ENCODE data around the gene CHCHD3. TPM values are rescaled to one million over a fixed set of nuclear protein-coding genes. Genes with fewer than 3 reads are reported as not detected.

Gene CHCHD3
- total and polyA plus RNA-seq, 2 donors, result 22.5 to 56.6 TPM

GRCh38 chr7:133115596-133115995 is 33.7 kb upstream of the CHCHD3 start:
- no peaks in the 10 kb centered on the region for H3K36me3 ChIP-seq (ENCODE audit: control insufficient read depth in 2 of 2, insufficient read depth in 2 of 2, low read length in 1 of 2)
- no peaks in the 10 kb centered on the region for H3K4me1 ChIP-seq (ENCODE audit: control insufficient read depth in 2 of 2, insufficient read depth in 2 of 2, low read length in 2 of 2)
- no peak for DNase-seq (ENCODE audit: low read depth in 6 of 9, low spot score in 9 of 9)
- H3K27me3 ChIP-seq (ENCODE audit: control insufficient read depth in 2 of 2, insufficient read depth in 1 of 2, low read length in 1 of 2), result no peaks in the 10 kb centered on the region
- no peak overlapping the region for H3K27ac ChIP-seq (ENCODE audit: low read depth in 1 of 2, low read length in 1 of 2)
- WGBS, result 58% methylated on average over 3 of the region's 3 CpGs
- H3K4me3 ChIP-seq (ENCODE audit: low read length in 2 of 2), result no peak overlapping the region
- no peaks in the 10 kb centered on the region for H3K9me3 ChIP-seq (ENCODE audit: control insufficient read depth in 2 of 2, insufficient read depth in 1 of 2, low read length in 1 of 2)

- Histone ChIP-seq H3K4me3 (ENCODE audit: low read length in 2 of 2) (no peak overlapping the region), H3K4me1 (ENCODE audit: control insufficient read depth in 2 of 2, insufficient read depth in 2 of 2, low read length in 2 of 2) (no peaks in the 10 kb centered on the region), H3K36me3 (ENCODE audit: control insufficient read depth in 2 of 2, insufficient read depth in 2 of 2, low read length in 1 of 2) (no peaks in the 10 kb centered on the region), H3K27ac (ENCODE audit: low read depth in 1 of 2, low read length in 1 of 2) (no peak overlapping the region), H3K27me3 (ENCODE audit: control insufficient read depth in 2 of 2, insufficient read depth in 1 of 2, low read length in 1 of 2) (no peaks in the 10 kb centered on the region), H3K9me3 (ENCODE audit: control insufficient read depth in 2 of 2, insufficient read depth in 1 of 2, low read length in 1 of 2) (no peaks in the 10 kb centered on the region)
- WGBS, result 93% methylated on average over 1 of the region's 1 CpG
- DNase-seq (ENCODE audit: low read depth in 6 of 9, low spot score in 9 of 9), result no peak
Observed at GRCh38 chr7:133114519-133114918, 32.6 kb upstream of the CHCHD3 start.

- H3K27me3 ChIP-seq (ENCODE audit: control insufficient read depth in 2 of 2, insufficient read depth in 1 of 2, low read length in 1 of 2), result no peaks in the 10 kb centered on the region
- 95% methylated on average over 2 of the region's 2 CpGs for WGBS
- H3K27ac ChIP-seq (ENCODE audit: low read depth in 1 of 2, low read length in 1 of 2), result no peak overlapping the region
Observed at GRCh38 chr7:133112976-133113375, 31.1 kb upstream of the CHCHD3 start.

GRCh38 chr7:133112335-133112734 is 30.4 kb upstream of the CHCHD3 start:
- no peaks in the 10 kb centered on the region for H3K36me3 ChIP-seq (ENCODE audit: control insufficient read depth in 2 of 2, insufficient read depth in 2 of 2, low read length in 1 of 2)
- 95% methylated on average over 3 of the region's 3 CpGs for WGBS
- no peak overlapping the region for H3K4me3 ChIP-seq (ENCODE audit: low read length in 2 of 2)
- no peak overlapping the region for H3K27ac ChIP-seq (ENCODE audit: low read depth in 1 of 2, low read length in 1 of 2)
- DNase-seq (ENCODE audit: low read depth in 6 of 9, low spot score in 9 of 9), result no peak
- no peaks in the 10 kb centered on the region for H3K4me1 ChIP-seq (ENCODE audit: control insufficient read depth in 2 of 2, insufficient read depth in 2 of 2, low read length in 2 of 2)
- H3K9me3 ChIP-seq (ENCODE audit: control insufficient read depth in 2 of 2, insufficient read depth in 1 of 2, low read length in 1 of 2), result no peaks in the 10 kb centered on the region
- H3K27me3 ChIP-seq (ENCODE audit: control insufficient read depth in 2 of 2, insufficient read depth in 1 of 2, low read length in 1 of 2), result no peaks in the 10 kb centered on the region

More at GRCh38 chr7:133112976-133113375, 31.1 kb upstream of the CHCHD3 start:
- H3K4me1 ChIP-seq (ENCODE audit: control insufficient read depth in 2 of 2, insufficient read depth in 2 of 2, low read length in 2 of 2), result no peaks in the 10 kb centered on the region
- H3K9me3 ChIP-seq (ENCODE audit: control insufficient read depth in 2 of 2, insufficient read depth in 1 of 2, low read length in 1 of 2), result no peaks in the 10 kb centered on the region
- no peak for DNase-seq (ENCODE audit: low read depth in 6 of 9, low spot score in 9 of 9)
- no peak overlapping the region for H3K4me3 ChIP-seq (ENCODE audit: low read length in 2 of 2)
- no peaks in the 10 kb centered on the region for H3K36me3 ChIP-seq (ENCODE audit: control insufficient read depth in 2 of 2, insufficient read depth in 2 of 2, low read length in 1 of 2)

- Histone ChIP-seq H3K36me3 (ENCODE audit: control insufficient read depth in 2 of 2, insufficient read depth in 2 of 2, low read length in 1 of 2) (no peaks in the 10 kb centered on the region), H3K27ac (ENCODE audit: low read depth in 1 of 2, low read length in 1 of 2) (no peak overlapping the region), H3K4me3 (ENCODE audit: low read length in 2 of 2) (no peak overlapping the region), H3K9me3 (ENCODE audit: control insufficient read depth in 2 of 2, insufficient read depth in 1 of 2, low read length in 1 of 2) (no peaks in the 10 kb centered on the region), H3K27me3 (ENCODE audit: control insufficient read depth in 2 of 2, insufficient read depth in 1 of 2, low read length in 1 of 2) (no peaks in the 10 kb centered on the region), H3K4me1 (ENCODE audit: control insufficient read depth in 2 of 2, insufficient read depth in 2 of 2, low read length in 2 of 2) (no peaks in the 10 kb centered on the region)
- 95% methylated on average over 4 of the region's 4 CpGs for WGBS
- no peak for DNase-seq (ENCODE audit: low read depth in 6 of 9, low spot score in 9 of 9)
Observed at GRCh38 chr7:133110312-133110711, 28.4 kb upstream of the CHCHD3 start.

DNA sequence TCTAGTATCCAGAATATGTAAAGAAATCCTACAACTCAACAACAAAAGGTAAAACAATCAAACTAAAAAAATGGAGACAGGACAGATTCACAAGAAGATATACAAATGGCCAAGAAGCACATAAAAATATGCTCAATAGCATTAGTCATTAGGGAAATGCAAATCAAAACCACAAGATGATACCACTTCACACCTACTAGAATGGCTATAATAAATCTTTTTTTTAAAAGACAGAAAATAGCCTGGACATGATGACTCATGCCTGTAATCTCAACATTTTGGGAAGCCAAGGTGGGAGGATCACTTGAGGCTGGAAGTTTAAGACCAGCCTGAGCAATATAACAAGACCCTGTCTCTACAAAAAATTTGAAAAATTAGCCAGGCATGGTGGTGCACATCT is 27.9 kb upstream of the CHCHD3 start:
- H3K36me3 ChIP-seq (ENCODE audit: control insufficient read depth in 2 of 2, insufficient read depth in 2 of 2, low read length in 1 of 2), result no peaks in the 10 kb centered on the region
- H3K4me1 ChIP-seq (ENCODE audit: control insufficient read depth in 2 of 2, insufficient read depth in 2 of 2, low read length in 2 of 2), result no peaks in the 10 kb centered on the region
- H3K4me3 ChIP-seq (ENCODE audit: low read length in 2 of 2), result no peak overlapping the region
- no peak overlapping the region for H3K27ac ChIP-seq (ENCODE audit: low read depth in 1 of 2, low read length in 1 of 2)
- H3K27me3 ChIP-seq (ENCODE audit: control insufficient read depth in 2 of 2, insufficient read depth in 1 of 2, low read length in 1 of 2), result no peaks in the 10 kb centered on the region
- no peaks in the 10 kb centered on the region for H3K9me3 ChIP-seq (ENCODE audit: control insufficient read depth in 2 of 2, insufficient read depth in 1 of 2, low read length in 1 of 2)
- DNase-seq (ENCODE audit: low read depth in 6 of 9, low spot score in 9 of 9), result no peak

- H3K27ac ChIP-seq (ENCODE audit: low read depth in 1 of 2, low read length in 1 of 2), result no peak overlapping the region
- H3K9me3 ChIP-seq (ENCODE audit: control insufficient read depth in 2 of 2, insufficient read depth in 1 of 2, low read length in 1 of 2), result no peaks in the 10 kb centered on the region
Observed at GRCh38 chr7:133108023-133108422, 26.1 kb upstream of the CHCHD3 start.

DNA sequence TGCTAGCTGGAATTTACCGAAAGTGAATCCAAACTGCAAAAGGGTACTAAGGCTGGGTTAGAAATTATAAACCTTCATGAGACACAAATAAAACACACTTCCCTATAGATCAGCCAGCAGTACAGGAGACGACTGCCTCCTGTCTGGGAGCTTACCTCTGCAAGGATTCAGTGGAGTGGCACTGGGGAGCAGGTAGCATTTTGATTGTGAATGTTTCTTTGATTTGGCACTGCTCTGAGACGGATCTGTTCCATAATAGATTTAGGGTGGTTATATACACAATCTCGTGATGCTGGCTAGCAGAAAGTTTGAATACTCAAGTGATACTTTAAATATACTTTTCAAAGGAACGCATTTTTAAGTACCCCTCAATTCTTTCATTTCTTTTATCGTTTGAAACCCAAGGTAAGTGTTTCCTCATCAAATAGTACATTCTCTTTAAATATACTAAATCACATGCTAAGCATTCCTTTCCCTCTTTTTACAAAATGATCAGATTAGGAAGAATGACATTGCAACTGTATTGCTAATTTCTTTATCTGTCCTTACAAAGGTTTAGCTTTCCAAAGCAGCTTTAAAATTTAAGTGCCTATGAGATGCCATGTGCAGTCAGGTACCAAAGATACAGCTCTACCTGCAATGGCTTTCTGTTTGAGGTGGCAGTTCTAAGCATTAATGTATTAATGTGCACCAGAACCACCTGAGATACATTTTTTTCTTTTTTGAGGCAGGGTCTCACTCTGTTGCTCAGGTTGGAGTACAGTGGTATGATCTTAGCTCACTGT is 20.6 kb upstream of the CHCHD3 start:
- H3K4me1 ChIP-seq (ENCODE audit: control insufficient read depth in 2 of 2, insufficient read depth in 2 of 2, low read length in 2 of 2), result no peaks in the 10 kb centered on the region
- DNase-seq (ENCODE audit: low read depth in 6 of 9, low spot score in 9 of 9), result no peak
- H3K27ac ChIP-seq (ENCODE audit: low read depth in 1 of 2, low read length in 1 of 2), result no peak overlapping the region
- WGBS, result 94% methylated on average over 6 of the region's 6 CpGs
- no peaks in the 10 kb centered on the region for H3K9me3 ChIP-seq (ENCODE audit: control insufficient read depth in 2 of 2, insufficient read depth in 1 of 2, low read length in 1 of 2)
- H3K27me3 ChIP-seq (ENCODE audit: control insufficient read depth in 2 of 2, insufficient read depth in 1 of 2, low read length in 1 of 2), result peaks cover 0 to 2% of the 10 kb centered on the region in 2 donors
- H3K36me3 ChIP-seq (ENCODE audit: control insufficient read depth in 2 of 2, insufficient read depth in 2 of 2, low read length in 1 of 2), result no peaks in the 10 kb centered on the region
- no peak overlapping the region for H3K4me3 ChIP-seq (ENCODE audit: low read length in 2 of 2)

More at GRCh38 chr7:133108023-133108422, 26.1 kb upstream of the CHCHD3 start:
- no peaks in the 10 kb centered on the region for H3K36me3 ChIP-seq (ENCODE audit: control insufficient read depth in 2 of 2, insufficient read depth in 2 of 2, low read length in 1 of 2)
- H3K4me1 ChIP-seq (ENCODE audit: control insufficient read depth in 2 of 2, insufficient read depth in 2 of 2, low read length in 2 of 2), result no peaks in the 10 kb centered on the region
- H3K27me3 ChIP-seq (ENCODE audit: control insufficient read depth in 2 of 2, insufficient read depth in 1 of 2, low read length in 1 of 2), result no peaks in the 10 kb centered on the region
- no peak for DNase-seq (ENCODE audit: low read depth in 6 of 9, low spot score in 9 of 9)
- no peak overlapping the region for H3K4me3 ChIP-seq (ENCODE audit: low read length in 2 of 2)
- 54% methylated on average over 1 of the region's 1 CpG for WGBS

DNA sequence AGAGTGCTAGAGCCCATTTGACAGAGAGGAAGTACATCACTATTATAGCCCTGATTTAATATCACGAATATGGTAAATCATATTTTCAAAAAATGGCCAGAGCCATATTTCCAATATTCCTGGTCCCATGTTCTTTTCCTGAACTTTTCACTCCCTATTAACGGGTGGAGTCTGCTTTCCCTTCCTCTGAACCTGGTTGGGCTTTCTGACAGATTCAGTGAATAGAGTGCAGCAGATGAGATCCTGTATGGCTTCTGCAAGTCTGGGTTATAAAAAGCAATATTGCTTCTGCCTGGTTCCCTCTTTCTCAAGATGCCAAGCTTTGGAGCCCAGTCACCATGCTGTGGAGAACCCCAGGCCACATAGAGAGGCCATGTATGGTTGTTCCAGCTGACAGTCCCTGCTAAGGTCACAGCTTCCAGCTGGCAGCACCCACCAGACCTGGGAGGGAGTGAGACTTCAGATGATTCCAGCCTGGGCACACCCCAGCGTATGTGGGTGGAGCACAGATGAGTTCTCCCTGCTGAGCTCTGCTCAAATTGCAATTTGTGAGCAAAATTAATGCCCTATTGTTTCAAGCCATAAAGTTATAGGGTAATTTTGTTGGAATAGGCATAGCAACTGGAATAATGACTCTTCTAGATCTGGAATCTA is 17.9 kb upstream of the CHCHD3 start:
- no peak overlapping the region for H3K27ac ChIP-seq (ENCODE audit: low read depth in 1 of 2, low read length in 1 of 2)
- WGBS, result 96% methylated on average over 3 of the region's 3 CpGs

More for the DNA sequence above, 17.9 kb upstream of the CHCHD3 start:
- DNase-seq (ENCODE audit: low read depth in 6 of 9, low spot score in 9 of 9), result no peak
- Histone ChIP-seq H3K9me3 (ENCODE audit: control insufficient read depth in 2 of 2, insufficient read depth in 1 of 2, low read length in 1 of 2) (no peaks in the 10 kb centered on the region), H3K36me3 (ENCODE audit: control insufficient read depth in 2 of 2, insufficient read depth in 2 of 2, low read length in 1 of 2) (no peaks in the 10 kb centered on the region), H3K4me1 (ENCODE audit: control insufficient read depth in 2 of 2, insufficient read depth in 2 of 2, low read length in 2 of 2) (no peaks in the 10 kb centered on the region), H3K27me3 (ENCODE audit: control insufficient read depth in 2 of 2, insufficient read depth in 1 of 2, low read length in 1 of 2) (peaks cover 0 to 2% of the 10 kb centered on the region in 2 donors), H3K4me3 (ENCODE audit: low read length in 2 of 2) (no peak overlapping the region)
